CD4-positive, alpha-beta T cell treated with Interferon gamma for 1 hour (primary cell): ENCODE measurements around the gene SIK3.

Experiments
- DNase-seq: peaks from one replicate; pipeline ENCODE4 v3.0.0-alpha.2; 2020

The SIK3 gene

GRCh38 chr11:116890193-116890592 lies 208.0 kb downstream of the SIK3 start:
- no peak for DNase-seq

GRCh38 chr11:116888884-116889549 lies 209.2 kb downstream of the SIK3 start:
- DNase-seq: no peak

GRCh38 chr11:116888024-116888423 lies 210.2 kb downstream of the SIK3 start:
- no peak for DNase-seq

GRCh38 chr11:116885951-116886655 lies 212.1 kb downstream of the SIK3 start:
- DNase-seq: no peak

- DNase-seq: no peak
These were observed 215.8 kb downstream of the SIK3 start for GRCh38 chr11:116882386-116882785.

- DNase-seq: no peak
These were observed 217.1 kb downstream of the SIK3 start for GRCh38 chr11:116881143-116881542.

GRCh38 chr11:116879800-116880625 lies 218.2 kb downstream of the SIK3 start:
- DNase-seq: no peak

- no peak for DNase-seq
These were observed 221.6 kb downstream of the SIK3 start for GRCh38 chr11:116876656-116877055.

- DNase-seq: no peak
These were observed 223.0 kb downstream of the SIK3 start for GRCh38 chr11:116875194-116875593.

- no peak for DNase-seq
These were observed 224.0 kb downstream of the SIK3 start for GRCh38 chr11:116874251-116874650.

- no peak for DNase-seq
These were observed 224.8 kb downstream of the SIK3 start for GRCh38 chr11:116873381-116873780.

- DNase-seq: no peak
These were observed 227.0 kb downstream of the SIK3 start for GRCh38 chr11:116871248-116871647.

- no peak for DNase-seq
These were observed 228.2 kb downstream of the SIK3 start for GRCh38 chr11:116870054-116870453.

- DNase-seq: no peak
These were observed 228.6 kb downstream of the SIK3 start for GRCh38 chr11:116869610-116870009.

GRCh38 chr11:116868066-116868465 lies 230.2 kb downstream of the SIK3 start:
- no peak for DNase-seq

GRCh38 chr11:116867619-116868018 lies 230.6 kb downstream of the SIK3 start:
- no peak for DNase-seq

- DNase-seq: no peak
These were observed 231.3 kb downstream of the SIK3 start for GRCh38 chr11:116866804-116867455.

GRCh38 chr11:116865696-116866095 lies 232.5 kb downstream of the SIK3 start:
- no peak for DNase-seq

- DNase-seq: no peak
These were observed 233.7 kb downstream of the SIK3 start for GRCh38 chr11:116864531-116864930.

- DNase-seq: no peak
These were observed 235.3 kb downstream of the SIK3 start for GRCh38 chr11:116862951-116863350.

GRCh38 chr11:116862185-116862584 lies 236.0 kb downstream of the SIK3 start:
- no peak for DNase-seq

GRCh38 chr11:116861539-116861938 lies 236.7 kb downstream of the SIK3 start:
- DNase-seq: no peak

GRCh38 chr11:116860303-116860702 lies 237.9 kb downstream of the SIK3 start:
- DNase-seq: no peak
